OCI-LY1 (cell line): ENCODE measurements around the gene C22orf23.

Experiments used
- H2AFZ ChIP-seq: fragments of 200-600 bp; sonication (generic), shearing (Covaris generic); 2 replicates; pipeline ENCODE4 v1.6.0; 2014; ENCODE audit warnings: antibody characterized with exemption, mild to moderate bottlenecking, low read length
- H3F3A ChIP-seq: fragments of 200-600 bp; sonication (generic), shearing (Covaris generic); 2 replicates; pipeline ENCODE4 v1.6.0; 2014; ENCODE audit warnings: mild to moderate bottlenecking, antibody characterized with exemption, low read length, moderate library complexity; ENCODE audit not compliant: insufficient read depth
- H3K27ac ChIP-seq: fragments of 200-600 bp; sonication (generic); 2 replicates; pipeline ENCODE4 v1.5.1; 2014; ENCODE audit warnings: low read length, mixed run types, mild to moderate bottlenecking, low read depth; ENCODE audit not compliant: poor library complexity, severe bottlenecking
- H3K27me3 ChIP-seq: fragments of 200-600 bp; sonication (generic); 2 replicates; pipeline ENCODE4 v1.6.0; 2014; ENCODE audit warnings: antibody characterized with exemption, mild to moderate bottlenecking, low read length, moderate library complexity; ENCODE audit not compliant: insufficient read depth
- H3K36me3 ChIP-seq: fragments of 200-600 bp; sonication (generic); 2 replicates; pipeline ENCODE4 v1.6.1; 2014; ENCODE audit warnings: mild to moderate bottlenecking, antibody characterized with exemption, low read length, moderate library complexity, mixed read lengths; ENCODE audit not compliant: insufficient read depth
- H3K4me1 ChIP-seq: fragments of 200-600 bp; sonication (generic); 2 replicates; pipeline ENCODE4 v1.5.1; 2014; ENCODE audit warnings: mild to moderate bottlenecking, low read length, moderate library complexity; ENCODE audit not compliant: insufficient read depth, severe bottlenecking
- H3K4me2 ChIP-seq: fragments of 200-600 bp; sonication (generic), shearing (Covaris generic); 2 replicates; pipeline ENCODE4 v1.6.1; 2014; ENCODE audit warnings: low read length
- H3K4me3 ChIP-seq: fragments of 200-600 bp; sonication (generic); 2 replicates; pipeline ENCODE4 v1.5.1; 2014; ENCODE audit warnings: low read length, low read depth, mild to moderate bottlenecking, mixed read lengths; ENCODE audit not compliant: poor library complexity, severe bottlenecking
- H3K79me2 ChIP-seq: fragments of 200-600 bp; shearing (Covaris generic); 2 replicates; pipeline ENCODE4 v1.6.1; 2016; ENCODE audit warnings: mixed run types, low read length, mixed read lengths; ENCODE audit not compliant: insufficient read depth
- H3K9ac ChIP-seq: fragments of 200-600 bp; sonication (generic), shearing (Covaris generic); 2 replicates; pipeline ENCODE4 v1.6.1; 2014; ENCODE audit warnings: mild to moderate bottlenecking, low read length, mixed read lengths
- H3K9me2 ChIP-seq: fragments of 200-600 bp; sonication (generic), shearing (Covaris generic); 2 replicates; pipeline ENCODE4 v1.6.1; 2014; ENCODE audit warnings: low read depth, mild to moderate bottlenecking, low read length, mixed read lengths
- H3K9me3 ChIP-seq: fragments of 200-600 bp; shearing (Covaris generic); 2 replicates; pipeline ENCODE4 v1.6.1; 2014; ENCODE audit warnings: low read length, mixed read lengths
- H4K20me1 ChIP-seq: fragments of 200-600 bp; sonication (generic), shearing (Covaris generic); 2 replicates; pipeline ENCODE4 v1.6.0; 2016; ENCODE audit warnings: mild to moderate bottlenecking, low read length; ENCODE audit not compliant: insufficient read depth
- EZH2 ChIP-seq: fragments of 200-600 bp; sonication (generic), shearing (Covaris generic); IDR thresholded peaks from 2 replicates; pipeline ENCODE4 v1.8.0; 2017; ENCODE audit warnings: borderline replicate concordance, mixed run types, mild to moderate bottlenecking, antibody characterized with exemption, low read length, moderate library complexity, mixed read lengths
- TF ChIP-seq, protein P1 (sequence below): fragments of 200-600 bp; sonication (generic), shearing (Covaris generic); IDR thresholded peaks from 2 replicates; pipeline ENCODE4 v1.5.1; 2017; ENCODE audit warnings: mild to moderate bottlenecking, antibody characterized with exemption, low read length, moderate library complexity, mixed read lengths

Gene C22orf23

DNA sequence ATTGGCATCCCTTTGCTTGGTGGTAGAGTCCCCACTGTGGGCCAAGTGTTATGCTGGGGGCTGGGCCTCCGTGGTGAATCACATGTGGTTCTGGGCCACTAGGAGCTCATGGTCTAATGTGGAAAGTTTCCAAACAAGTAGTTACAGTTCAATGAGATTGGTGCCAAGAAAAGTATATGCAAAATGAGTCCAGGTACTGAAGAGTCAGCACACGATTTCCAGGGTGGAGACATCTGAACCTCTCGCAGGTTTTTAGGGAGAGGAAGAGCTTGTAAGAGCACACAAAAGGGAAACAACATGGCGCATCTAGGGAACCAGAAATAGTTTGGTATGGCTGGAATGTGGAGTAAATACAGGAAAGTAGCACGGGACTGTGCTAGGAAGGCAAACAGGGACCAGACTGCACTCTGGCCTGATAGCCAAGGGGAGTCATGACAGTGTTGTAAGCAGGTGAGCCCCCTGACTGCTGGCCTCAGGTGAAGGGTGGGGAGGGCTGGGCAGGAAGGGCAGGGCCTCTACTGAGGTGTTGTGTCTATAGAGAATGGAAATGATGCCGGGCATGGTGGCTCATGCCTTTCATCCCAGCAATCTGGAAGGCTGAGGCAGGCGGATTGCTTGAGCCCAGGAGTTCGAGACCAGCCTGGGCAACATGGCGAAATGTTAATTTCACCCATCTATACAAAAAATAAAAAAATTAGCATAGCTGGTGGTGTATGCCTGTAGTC lies 12.7 kb upstream of the C22orf23 start:
- TF ChIP-seq EZH2, result no peak
- TF ChIP-seq, protein P1, sequence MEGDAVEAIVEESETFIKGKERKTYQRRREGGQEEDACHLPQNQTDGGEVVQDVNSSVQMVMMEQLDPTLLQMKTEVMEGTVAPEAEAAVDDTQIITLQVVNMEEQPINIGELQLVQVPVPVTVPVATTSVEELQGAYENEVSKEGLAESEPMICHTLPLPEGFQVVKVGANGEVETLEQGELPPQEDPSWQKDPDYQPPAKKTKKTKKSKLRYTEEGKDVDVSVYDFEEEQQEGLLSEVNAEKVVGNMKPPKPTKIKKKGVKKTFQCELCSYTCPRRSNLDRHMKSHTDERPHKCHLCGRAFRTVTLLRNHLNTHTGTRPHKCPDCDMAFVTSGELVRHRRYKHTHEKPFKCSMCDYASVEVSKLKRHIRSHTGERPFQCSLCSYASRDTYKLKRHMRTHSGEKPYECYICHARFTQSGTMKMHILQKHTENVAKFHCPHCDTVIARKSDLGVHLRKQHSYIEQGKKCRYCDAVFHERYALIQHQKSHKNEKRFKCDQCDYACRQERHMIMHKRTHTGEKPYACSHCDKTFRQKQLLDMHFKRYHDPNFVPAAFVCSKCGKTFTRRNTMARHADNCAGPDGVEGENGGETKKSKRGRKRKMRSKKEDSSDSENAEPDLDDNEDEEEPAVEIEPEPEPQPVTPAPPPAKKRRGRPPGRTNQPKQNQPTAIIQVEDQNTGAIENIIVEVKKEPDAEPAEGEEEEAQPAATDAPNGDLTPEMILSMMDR, result no peak
- Histone ChIP-seq H3K9ac (no peak overlapping the region), H3K4me3 (no peak overlapping the region), H3K9me3 (no peaks in the 10 kb centered on the region), H2AFZ (no peak overlapping the region), H3K4me2 (no peak overlapping the region), H4K20me1 (no peaks in the 10 kb centered on the region), H3K27ac (no peak overlapping the region), H3F3A (no peaks in the 10 kb centered on the region), H3K9me2 (no peaks in the 10 kb centered on the region), H3K27me3 (no peaks in the 10 kb centered on the region), H3K36me3 (peaks cover 61% of the 10 kb centered on the region), H3K4me1 (no peaks in the 10 kb centered on the region), H3K79me2 (no peaks in the 10 kb centered on the region)

DNA sequence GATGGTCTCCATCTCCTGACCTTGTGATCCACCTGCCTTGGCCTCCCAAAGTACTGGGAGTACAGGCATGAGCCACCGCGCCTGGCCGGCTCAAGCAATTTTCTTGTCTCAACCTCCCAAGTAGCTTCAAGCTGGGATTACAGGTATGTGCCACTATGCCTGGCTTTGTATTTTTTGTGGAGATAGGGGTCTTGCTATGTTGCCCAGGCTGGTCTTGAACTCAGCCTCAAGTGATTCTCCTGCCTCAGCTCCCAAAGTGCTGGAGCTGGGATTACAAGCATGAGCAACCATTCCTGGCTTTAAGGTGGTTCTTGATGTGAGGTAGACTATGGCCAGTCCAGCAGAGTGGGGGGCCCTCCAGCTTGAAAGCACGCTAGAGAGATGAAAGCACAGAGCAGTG lies 7.7 kb upstream of the C22orf23 start:
- Histone ChIP-seq H3K9me2 (no peaks in the 10 kb centered on the region), H3K9ac (no peak overlapping the region), H3F3A (no peaks in the 10 kb centered on the region), H3K9me3 (no peaks in the 10 kb centered on the region), H3K4me2 (no peak overlapping the region), H2AFZ (no peak overlapping the region), H3K27me3 (no peaks in the 10 kb centered on the region), H4K20me1 (no peaks in the 10 kb centered on the region), H3K4me3 (no peak overlapping the region), H3K27ac (no peak overlapping the region), H3K36me3 (peaks cover 68% of the 10 kb centered on the region), H3K79me2 (no peaks in the 10 kb centered on the region), H3K4me1 (no peaks in the 10 kb centered on the region)
- TF ChIP-seq EZH2, result no peak
- TF ChIP-seq, protein P1, result no peak

DNA sequence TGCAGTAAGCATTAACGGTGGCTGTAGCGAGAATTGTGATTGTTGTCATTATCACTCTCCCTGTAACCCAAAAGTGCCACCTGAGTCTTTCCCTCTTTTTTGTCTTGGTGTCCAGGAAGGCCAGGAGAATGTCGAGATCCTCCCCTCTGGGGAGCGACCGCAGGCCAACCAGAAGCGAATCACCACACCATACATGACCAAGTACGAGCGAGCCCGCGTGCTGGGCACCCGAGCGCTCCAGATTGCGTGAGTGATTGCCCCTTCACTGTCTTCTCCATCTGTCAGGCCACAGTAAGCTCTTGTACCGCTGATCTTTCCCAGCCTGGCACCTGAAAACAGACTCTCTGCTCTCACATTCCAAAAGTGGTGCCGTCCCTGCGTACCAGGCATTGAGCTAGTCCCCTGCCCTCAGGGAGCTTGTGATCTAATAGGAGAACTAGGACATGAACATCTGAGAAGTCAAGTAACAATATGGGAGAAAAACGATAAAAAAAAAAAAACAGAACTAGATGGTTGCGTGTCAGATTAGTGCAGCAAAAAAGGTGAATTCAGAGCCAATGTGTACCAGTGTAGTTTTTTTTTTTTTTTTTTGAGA lies 5.9 kb upstream of the C22orf23 start:
- H3K9me2 ChIP-seq, result no peaks in the 10 kb centered on the region
- TF ChIP-seq EZH2, result no peak
- TF ChIP-seq, protein P1, result no peak
- H4K20me1 ChIP-seq, result no peaks in the 10 kb centered on the region
- no peak overlapping the region for H3K27ac ChIP-seq
- H3K27me3 ChIP-seq, result no peaks in the 10 kb centered on the region
- H3K4me1 ChIP-seq, result peaks cover 11% of the 10 kb centered on the region
- no peaks in the 10 kb centered on the region for H3F3A ChIP-seq
- H2AFZ ChIP-seq, result no peak overlapping the region
- H3K9me3 ChIP-seq, result no peaks in the 10 kb centered on the region
- no peak overlapping the region for H3K4me3 ChIP-seq
- H3K9ac ChIP-seq, result no peak overlapping the region
- peaks cover 60% of the 10 kb centered on the region for H3K36me3 ChIP-seq
- peaks cover 7% of the 10 kb centered on the region for H3K79me2 ChIP-seq
- H3K4me2 ChIP-seq, result no peak overlapping the region
